OCI-LY1 (cell line): ENCODE results near the gene SCN10A.

Source experiments
- CTCF ChIP-seq: fragments of 200-600 bp; sonication (generic), shearing (Covaris generic); IDR thresholded peaks from 2 replicates; pipeline ENCODE4 v1.5.1; 2017; ENCODE audit warnings: mild to moderate bottlenecking, antibody characterized with exemption, low read length, moderate library complexity, mixed read lengths
- EZH2 ChIP-seq: fragments of 200-600 bp; sonication (generic), shearing (Covaris generic); IDR thresholded peaks from 2 replicates; pipeline ENCODE4 v1.8.0; 2017; ENCODE audit warnings: borderline replicate concordance, mixed run types, mild to moderate bottlenecking, antibody characterized with exemption, low read length, moderate library complexity, mixed read lengths

DNA sequence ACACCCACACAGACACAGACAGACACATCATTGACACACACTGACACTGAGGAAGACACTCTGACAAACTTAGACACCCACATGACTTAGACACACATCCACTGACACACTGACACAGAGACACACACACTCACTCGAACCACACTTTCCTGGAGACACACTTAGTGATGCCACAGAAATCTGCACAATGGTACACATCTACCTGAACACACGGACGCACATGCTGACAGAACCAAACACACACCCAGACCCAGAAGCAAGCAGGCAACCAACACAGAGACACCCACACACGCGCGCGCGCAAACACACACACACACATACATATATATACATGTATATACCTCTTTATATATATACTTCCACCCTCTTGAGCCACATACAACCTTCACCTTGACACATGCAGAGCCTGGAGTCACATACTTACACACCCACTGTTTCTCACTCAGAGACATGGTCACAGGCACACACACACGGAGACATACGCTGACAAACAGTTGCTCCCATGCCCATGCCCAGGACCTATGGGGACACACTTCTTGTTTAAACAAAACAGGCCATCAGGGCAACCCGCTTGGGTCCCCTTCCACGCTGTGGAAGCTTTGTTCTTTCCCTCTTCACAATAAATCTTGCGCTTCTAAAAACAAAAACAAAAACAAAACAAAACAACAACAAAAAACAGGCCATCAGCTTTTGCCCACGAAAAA lies 165.6 kb downstream of the SCN10A start:
- no peak for TF ChIP-seq CTCF
- TF ChIP-seq EZH2: no peak
